Mesothelial cell of epicardium (in vitro differentiated cells): ENCODE measurements around the gene AGFG1. TPM values are rescaled to one million over a fixed set of nuclear protein-coding genes. Genes with fewer than 3 reads are reported as not detected.
"Not testable (repeated sequence)": the region's sequence is repeated elsewhere in the genome, so short reads cannot be mapped to it uniquely, and the experiment has no call there.

Experiments
- DNase-seq, 2 experiments: peaks; one replicate each; pipeline ENCODE4 v3.0.0; 2021; ENCODE audit warnings: low spot score in 2 of 2; ENCODE audit not compliant: unreplicated experiment in 2 of 2
- H3K27ac Mint-ChIP-seq: 2 replicates; pipeline ENCODE4 v1.8.0; 2021; ENCODE audit warnings: mixed read lengths
- H3K27me3 Mint-ChIP-seq: 2 replicates; pipeline ENCODE4 v1.8.0; 2021; ENCODE audit warnings: low read depth, mixed read lengths
- H3K36me3 Mint-ChIP-seq: 2 replicates; pipeline ENCODE4 v1.8.0; 2021; ENCODE audit warnings: mixed read lengths
- H3K4me1 Mint-ChIP-seq: 2 replicates; pipeline ENCODE4 v1.8.0; 2021; ENCODE audit warnings: mixed read lengths
- H3K4me3 Mint-ChIP-seq: 2 replicates; pipeline ENCODE4 v1.8.0; 2021; ENCODE audit warnings: mild to moderate bottlenecking, moderate library complexity, mixed read lengths
- H3K9me3 Mint-ChIP-seq: 2 replicates; pipeline ENCODE4 v1.8.0; 2021; ENCODE audit warnings: mixed read lengths
- total RNA-seq: library from RNA; stranded (reverse); gene quantifications from 3 replicates; pipeline ENCODE4 v1.2.1, GENCODE V29; 2021
- TF ChIP-seq, protein P1 (sequence below): fragments of 200-600 bp; sonication (generic); IDR thresholded peaks from one replicate; pipeline ENCODE4 v1.5.0; 2021; ENCODE audit warnings: antibody characterized with exemption; ENCODE audit not compliant: unreplicated experiment

Gene AGFG1
- total RNA-seq, 1 donor from 2014 or later: 59.3 TPM

DNA sequence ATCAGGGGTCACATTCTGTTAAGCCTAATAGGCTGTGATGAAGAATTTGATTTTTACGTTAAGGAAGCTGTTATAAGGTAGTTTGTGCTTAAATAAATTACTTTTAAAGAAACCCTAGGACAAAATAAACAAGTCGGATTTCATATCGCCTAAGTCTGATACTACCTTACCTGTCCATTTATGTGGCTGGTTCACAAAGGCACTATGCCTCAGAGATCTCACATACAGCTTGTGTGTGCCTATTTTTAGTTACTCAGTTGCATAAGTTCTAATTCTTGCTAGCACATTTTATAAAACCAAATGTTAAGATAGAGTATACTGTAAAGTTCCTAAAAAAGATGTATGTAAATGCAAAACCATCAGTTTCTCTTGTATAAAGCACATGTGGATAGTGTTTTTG is 40.0 kb downstream of the AGFG1 start:
- Mint-ChIP-seq H3K4me1 (peaks cover 62% of the 10 kb centered on the region), H3K9me3 (no peaks in the 10 kb centered on the region), H3K27ac (peak overlapping the region; percentile 14), H3K36me3 (no peaks in the 10 kb centered on the region), H3K4me3 (no peak overlapping the region), H3K27me3 (no peaks in the 10 kb centered on the region)
- TF ChIP-seq, protein P1, sequence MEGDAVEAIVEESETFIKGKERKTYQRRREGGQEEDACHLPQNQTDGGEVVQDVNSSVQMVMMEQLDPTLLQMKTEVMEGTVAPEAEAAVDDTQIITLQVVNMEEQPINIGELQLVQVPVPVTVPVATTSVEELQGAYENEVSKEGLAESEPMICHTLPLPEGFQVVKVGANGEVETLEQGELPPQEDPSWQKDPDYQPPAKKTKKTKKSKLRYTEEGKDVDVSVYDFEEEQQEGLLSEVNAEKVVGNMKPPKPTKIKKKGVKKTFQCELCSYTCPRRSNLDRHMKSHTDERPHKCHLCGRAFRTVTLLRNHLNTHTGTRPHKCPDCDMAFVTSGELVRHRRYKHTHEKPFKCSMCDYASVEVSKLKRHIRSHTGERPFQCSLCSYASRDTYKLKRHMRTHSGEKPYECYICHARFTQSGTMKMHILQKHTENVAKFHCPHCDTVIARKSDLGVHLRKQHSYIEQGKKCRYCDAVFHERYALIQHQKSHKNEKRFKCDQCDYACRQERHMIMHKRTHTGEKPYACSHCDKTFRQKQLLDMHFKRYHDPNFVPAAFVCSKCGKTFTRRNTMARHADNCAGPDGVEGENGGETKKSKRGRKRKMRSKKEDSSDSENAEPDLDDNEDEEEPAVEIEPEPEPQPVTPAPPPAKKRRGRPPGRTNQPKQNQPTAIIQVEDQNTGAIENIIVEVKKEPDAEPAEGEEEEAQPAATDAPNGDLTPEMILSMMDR: no peak
- DNase-seq: no peak

DNA sequence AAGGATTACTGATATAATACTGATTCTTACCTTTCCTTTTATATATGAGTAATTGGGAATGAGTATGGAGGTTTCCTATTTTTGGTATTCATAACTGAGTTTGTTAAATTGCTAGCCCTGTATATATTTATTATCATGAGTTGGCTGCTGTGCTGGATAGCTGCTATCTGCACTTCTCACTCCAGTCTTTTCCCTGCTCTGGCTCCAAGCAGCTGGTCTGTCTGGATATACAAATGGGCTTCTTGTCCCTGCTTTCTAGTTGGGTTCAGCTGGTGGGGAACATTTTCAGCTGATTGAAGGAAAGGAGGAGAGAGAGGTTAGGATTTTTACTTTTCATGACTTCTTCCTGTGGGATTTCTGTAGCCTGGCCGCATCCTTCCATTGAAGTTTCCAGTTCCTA is 41.2 kb downstream of the AGFG1 start:
- Mint-ChIP-seq H3K4me1 (peaks cover 62% of the 10 kb centered on the region), H3K36me3 (no peaks in the 10 kb centered on the region), H3K9me3 (no peaks in the 10 kb centered on the region), H3K27me3 (no peaks in the 10 kb centered on the region), H3K27ac (peak overlapping the region; percentile 37), H3K4me3 (no peak overlapping the region)
- TF ChIP-seq, protein P1: no peak
- DNase-seq: no peak

DNA sequence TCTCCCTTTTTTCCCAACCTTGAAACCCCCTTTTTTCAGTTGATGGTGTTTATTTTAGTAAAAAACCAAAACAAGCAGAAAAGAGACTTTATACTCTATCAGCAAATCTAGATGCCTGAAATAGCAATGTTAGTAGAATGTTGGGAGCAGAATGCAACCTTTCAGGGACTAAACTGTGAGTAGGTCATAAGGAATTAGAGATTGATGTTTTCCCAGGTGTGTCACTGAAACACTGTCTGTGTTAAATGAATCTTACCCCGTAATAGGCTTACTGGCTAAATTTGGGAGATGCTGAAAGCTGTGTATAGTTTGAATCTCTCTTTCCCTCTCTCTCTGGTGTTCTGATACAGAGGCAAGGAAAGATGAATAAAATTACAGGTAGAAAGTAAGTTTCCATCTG is 43.8 kb downstream of the AGFG1 start:
- Mint-ChIP-seq H3K36me3 (no peaks in the 10 kb centered on the region), H3K27me3 (no peaks in the 10 kb centered on the region), H3K4me1 (peaks cover 45% of the 10 kb centered on the region), H3K4me3 (no peak overlapping the region), H3K9me3 (no peaks in the 10 kb centered on the region), H3K27ac (peak overlapping the region; percentile 27)
- TF ChIP-seq, protein P1: no peak
- DNase-seq: no peak

DNA sequence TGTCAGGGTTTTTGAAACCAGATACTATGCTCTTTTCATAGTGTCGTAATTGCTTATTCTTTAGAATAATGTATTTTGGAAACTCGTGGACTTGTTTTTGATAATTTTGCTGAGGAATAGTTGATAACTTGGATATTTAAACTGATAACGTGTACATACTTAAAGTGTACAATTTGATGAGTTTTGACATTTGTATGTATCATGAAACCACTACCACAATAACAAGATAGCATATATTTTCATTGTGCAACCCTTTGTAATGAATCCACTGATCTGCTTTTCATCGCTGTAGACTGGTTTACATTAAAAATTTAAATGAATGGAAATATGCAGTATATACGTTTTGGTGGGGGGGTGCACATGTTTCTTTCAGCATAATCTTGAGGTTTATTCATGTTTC is 45.8 kb downstream of the AGFG1 start:
- Mint-ChIP-seq H3K4me3 (no peak overlapping the region), H3K9me3 (no peaks in the 10 kb centered on the region), H3K27ac (no peak overlapping the region), H3K27me3 (no peaks in the 10 kb centered on the region), H3K4me1 (peaks cover 27% of the 10 kb centered on the region), H3K36me3 (peaks cover 3% of the 10 kb centered on the region)
- DNase-seq: no peak
- TF ChIP-seq, protein P1: no peak

DNA sequence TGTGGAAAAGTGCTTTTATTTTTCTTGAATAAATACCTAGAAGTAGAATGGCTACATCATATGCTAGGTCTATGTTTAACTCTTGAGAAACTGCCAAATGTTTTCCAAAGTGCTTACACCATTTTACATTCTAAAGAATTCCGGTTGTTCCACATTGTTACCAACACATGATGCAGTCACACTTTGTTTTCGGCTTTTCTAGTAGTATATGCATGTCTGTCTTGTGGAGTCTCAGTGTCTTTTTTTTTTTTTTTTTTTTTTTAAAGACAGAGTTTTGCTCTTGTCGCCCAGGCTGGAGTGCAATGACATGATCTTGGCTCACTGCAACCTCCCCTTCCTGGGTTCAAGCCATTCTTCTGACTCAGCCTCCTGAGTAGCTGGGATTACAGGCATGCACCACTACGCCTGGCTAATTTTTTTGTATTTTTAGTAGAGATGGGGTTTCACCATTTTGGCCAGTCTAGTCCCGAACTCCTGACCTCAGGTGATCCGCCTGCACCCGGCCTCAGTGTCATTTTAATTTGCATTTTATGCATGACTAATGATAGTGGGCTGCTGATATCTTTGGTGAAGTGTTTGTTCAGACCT is 46.4 kb downstream of the AGFG1 start:
- not testable (repeated sequence) for H3K27ac Mint-ChIP-seq, H3K36me3 Mint-ChIP-seq, H3K27me3 Mint-ChIP-seq, DNase-seq, H3K9me3 Mint-ChIP-seq, H3K4me3 Mint-ChIP-seq
- peaks cover 20% of the 10 kb centered on the region for H3K4me1 Mint-ChIP-seq

DNA sequence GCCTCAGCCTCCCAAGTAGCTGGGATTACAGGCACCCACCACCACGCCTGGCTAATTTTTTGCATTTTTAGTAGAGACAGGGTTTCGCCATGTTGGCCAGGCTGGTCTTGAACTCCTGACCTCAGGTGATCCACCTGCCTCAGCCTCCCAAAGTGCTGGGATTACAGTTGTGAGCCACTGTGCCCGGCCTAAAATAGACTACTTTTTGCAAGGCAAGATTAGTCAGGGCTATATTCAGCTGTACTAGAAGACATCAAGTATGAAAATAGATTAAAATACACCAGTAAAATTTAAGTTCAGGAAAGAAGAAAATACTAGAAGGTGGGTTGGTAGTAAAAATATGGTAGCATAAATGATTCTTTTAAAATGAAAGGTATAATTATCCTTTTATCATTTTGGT is 49.2 kb downstream of the AGFG1 start:
- not testable (repeated sequence) for H3K36me3 Mint-ChIP-seq, H3K27ac Mint-ChIP-seq, H3K4me3 Mint-ChIP-seq, H3K4me1 Mint-ChIP-seq, DNase-seq, H3K27me3 Mint-ChIP-seq, H3K9me3 Mint-ChIP-seq

DNA sequence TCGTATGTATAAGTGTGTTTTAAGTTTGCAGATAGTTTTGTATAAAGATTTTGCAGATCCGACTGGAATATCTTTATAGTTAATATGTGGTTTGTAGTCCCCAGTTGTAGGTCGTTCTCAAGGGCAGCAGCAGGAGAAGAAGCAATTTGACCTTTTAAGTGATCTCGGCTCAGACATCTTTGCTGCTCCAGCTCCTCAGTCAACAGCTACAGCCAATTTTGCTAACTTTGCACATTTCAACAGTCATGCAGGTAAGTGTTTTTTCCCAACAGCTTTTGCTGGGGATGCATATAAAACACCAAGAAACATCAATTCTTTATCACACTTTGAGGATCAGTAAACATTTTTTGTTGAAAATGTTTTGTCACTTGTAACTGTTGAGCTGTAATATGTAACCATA is 52.7 kb downstream of the AGFG1 start:
- H3K9me3 Mint-ChIP-seq: no peaks in the 10 kb centered on the region
- H3K27me3 Mint-ChIP-seq: no peaks in the 10 kb centered on the region
- no peak overlapping the region for H3K27ac Mint-ChIP-seq
- no peaks in the 10 kb centered on the region for H3K4me1 Mint-ChIP-seq
- peaks cover 13% of the 10 kb centered on the region for H3K36me3 Mint-ChIP-seq
- no peak overlapping the region for H3K4me3 Mint-ChIP-seq
- no peak for DNase-seq
- TF ChIP-seq, protein P1: no peak
